ENCODE results near the gene SPAG6.

DNA sequence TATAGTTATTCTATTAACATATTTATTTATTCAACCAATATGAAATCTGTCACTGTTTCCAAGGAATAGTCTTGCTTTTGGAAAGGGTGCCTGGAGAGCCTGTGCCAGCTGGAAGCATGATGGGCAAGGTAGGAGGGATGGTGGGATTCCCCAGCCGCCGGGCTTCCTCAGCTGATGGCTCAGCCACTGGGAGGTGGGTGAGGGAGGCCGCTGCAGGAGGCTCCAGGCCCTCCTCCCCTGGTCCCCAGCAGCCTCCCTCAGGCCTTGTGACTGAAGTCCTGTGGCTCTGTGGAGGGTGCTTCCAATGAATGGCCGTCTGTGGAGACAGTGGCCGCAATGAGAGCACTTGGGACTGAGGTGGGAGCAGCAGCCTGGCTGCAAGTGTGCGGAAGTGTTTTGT is 27.0 kb downstream of the SPAG6 start:
- TF ChIP-seq CTCF (IDR thresholded peaks at IDR 0.05) = no peak
- no peak for TF ChIP-seq EP300 (IDR thresholded peaks at IDR 0.05)
- no peak for TF ChIP-seq POLR2A (IDR thresholded peaks at IDR 0.05)

Measured in tibial nerve (tissue), 4 donors.